Measurements from ENCODE around the gene TTC22. TPM values are rescaled to one million over a fixed set of nuclear protein-coding genes. Genes with fewer than 3 reads are reported as not detected.

Gene TTC22
- total RNA-seq, 6 experiments from 2014 or later: 2.7 to 8.9 (median 4.7) TPM

DNA sequence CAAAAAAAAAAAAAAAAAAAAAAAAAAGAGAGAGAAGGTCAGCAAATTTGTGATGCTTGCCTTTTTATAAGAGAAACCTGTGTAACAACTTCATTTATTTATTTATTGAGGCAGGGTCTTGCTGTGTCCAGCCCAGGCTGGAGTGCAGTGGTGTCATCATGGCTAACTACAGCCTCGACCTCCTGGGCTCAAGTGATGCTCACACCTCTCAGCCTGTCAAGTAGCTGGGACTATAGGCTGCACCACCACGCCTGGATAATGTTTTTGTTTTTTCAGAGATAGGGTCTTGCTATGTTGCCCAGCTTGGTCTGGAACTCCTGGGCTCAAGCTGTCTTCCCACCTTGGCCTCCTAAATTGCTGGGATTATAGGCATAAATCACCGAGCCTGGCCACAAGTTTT, 43.4 kb upstream of the TTC22 start:
- 69% methylated on average over 2 of the region's 3 CpGs for WGBS (ENCODE audit: insufficient coverage, low coverage, low lambda C conversion rate, missing lambda C conversion rate)

GRCh38 chr1:54843449-54843848, 42.3 kb upstream of the TTC22 start:
- H3K4me1 ChIP-seq: peaks cover 0 to 6% (median 0%) of the 10 kb centered on the region in 4 donors
- no peak overlapping the region for H3K27ac ChIP-seq
- DNase-seq (no peak), ATAC-seq (no peak)
- 80% methylated on average over 4 of the region's 5 CpGs for WGBS (ENCODE audit: insufficient coverage, low coverage, low lambda C conversion rate, missing lambda C conversion rate)
- intact Hi-C loops (cut with DNase I): no loop called here
- no peak overlapping the region for H3K4me3 ChIP-seq
- TF ChIP-seq, protein P1, sequence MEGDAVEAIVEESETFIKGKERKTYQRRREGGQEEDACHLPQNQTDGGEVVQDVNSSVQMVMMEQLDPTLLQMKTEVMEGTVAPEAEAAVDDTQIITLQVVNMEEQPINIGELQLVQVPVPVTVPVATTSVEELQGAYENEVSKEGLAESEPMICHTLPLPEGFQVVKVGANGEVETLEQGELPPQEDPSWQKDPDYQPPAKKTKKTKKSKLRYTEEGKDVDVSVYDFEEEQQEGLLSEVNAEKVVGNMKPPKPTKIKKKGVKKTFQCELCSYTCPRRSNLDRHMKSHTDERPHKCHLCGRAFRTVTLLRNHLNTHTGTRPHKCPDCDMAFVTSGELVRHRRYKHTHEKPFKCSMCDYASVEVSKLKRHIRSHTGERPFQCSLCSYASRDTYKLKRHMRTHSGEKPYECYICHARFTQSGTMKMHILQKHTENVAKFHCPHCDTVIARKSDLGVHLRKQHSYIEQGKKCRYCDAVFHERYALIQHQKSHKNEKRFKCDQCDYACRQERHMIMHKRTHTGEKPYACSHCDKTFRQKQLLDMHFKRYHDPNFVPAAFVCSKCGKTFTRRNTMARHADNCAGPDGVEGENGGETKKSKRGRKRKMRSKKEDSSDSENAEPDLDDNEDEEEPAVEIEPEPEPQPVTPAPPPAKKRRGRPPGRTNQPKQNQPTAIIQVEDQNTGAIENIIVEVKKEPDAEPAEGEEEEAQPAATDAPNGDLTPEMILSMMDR (IDR thresholded peaks at IDR 0.05): no peak
- no peak for TF ChIP-seq POLR2A (IDR thresholded peaks at IDR 0.05)
- H3K36me3 ChIP-seq: peaks cover 0 to 4% (median 2%) of the 10 kb centered on the region in 4 donors
- no peaks in the 10 kb centered on the region for H3K9me3 ChIP-seq
- H3K27me3 ChIP-seq: no peaks in the 10 kb centered on the region

More for the DNA sequence above, 43.4 kb upstream of the TTC22 start:
- Histone ChIP-seq H3K4me1 (peaks cover 0 to 9% (median 0%) of the 10 kb centered on the region in 4 donors), H3K27me3 (no peaks in the 10 kb centered on the region), H3K4me3 (no peak overlapping the region), H3K9me3 (no peaks in the 10 kb centered on the region), H3K36me3 (peaks cover 0 to 15% (median 8%) of the 10 kb centered on the region in 4 donors), H3K27ac (no peak overlapping the region)
- TF ChIP-seq, protein P1 (IDR thresholded peaks at IDR 0.05): no peak
- no peak for TF ChIP-seq POLR2A (IDR thresholded peaks at IDR 0.05)
- ATAC-seq (no peak), DNase-seq (no peak)
- intact Hi-C loops (cut with DNase I): no loop called here

DNA sequence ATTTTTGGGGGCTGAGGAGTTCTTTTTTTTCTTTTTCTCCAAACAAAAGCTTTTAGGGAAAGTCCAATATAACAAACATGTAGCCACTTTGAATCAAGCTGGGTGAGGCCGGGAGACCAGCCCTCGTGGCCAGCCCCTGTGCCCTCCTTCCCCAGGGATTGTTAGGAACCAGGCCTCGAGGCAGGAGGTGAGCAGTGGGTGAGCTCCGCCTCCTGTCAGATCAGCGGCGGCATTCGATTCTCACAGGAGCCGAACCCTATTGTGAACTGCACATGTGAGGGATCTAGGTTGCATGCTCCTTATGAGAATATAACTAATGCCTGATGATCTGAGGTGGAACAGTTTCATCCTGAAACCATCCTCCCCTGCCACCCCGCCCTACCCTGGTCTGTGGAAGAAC, 41.8 kb upstream of the TTC22 start:
- whole genome bisulfite sequencing (ENCODE audit: insufficient coverage, low coverage, low lambda C conversion rate, missing lambda C conversion rate): 95% methylated on average over 4 of the region's 9 CpGs

GRCh38 chr1:54842206-54842915, 41.2 kb upstream of the TTC22 start:
- Histone ChIP-seq H3K27ac (no peak overlapping the region), H3K36me3 (no peaks in the 10 kb centered on the region), H3K9me3 (no peaks in the 10 kb centered on the region), H3K4me3 (no peak overlapping the region), H3K27me3 (no peaks in the 10 kb centered on the region), H3K4me1 (peaks cover 0 to 1% (median 0%) of the 10 kb centered on the region in 4 donors)
- DNase-seq (no peak), ATAC-seq (no peak)
- WGBS (ENCODE audit: insufficient coverage, low coverage, low lambda C conversion rate, missing lambda C conversion rate): 85% methylated on average over 2 of the region's 10 CpGs
- TF ChIP-seq POLR2A (IDR thresholded peaks at IDR 0.05): no peak
- TF ChIP-seq, protein P1 (IDR thresholded peaks at IDR 0.05): no peak
- intact Hi-C loops (cut with DNase I): no loop called here

More for the DNA sequence above, 41.8 kb upstream of the TTC22 start:
- intact Hi-C loops (cut with DNase I): no loop called here
- ATAC-seq (no peak), DNase-seq (no peak)
- H3K36me3 ChIP-seq: no peaks in the 10 kb centered on the region
- H3K4me1 ChIP-seq: peaks cover 0 to 6% (median 0%) of the 10 kb centered on the region in 4 donors
- no peaks in the 10 kb centered on the region for H3K9me3 ChIP-seq
- no peaks in the 10 kb centered on the region for H3K27me3 ChIP-seq
- TF ChIP-seq, protein P1 (IDR thresholded peaks at IDR 0.05): no peak
- TF ChIP-seq POLR2A (IDR thresholded peaks at IDR 0.05): no peak
- H3K4me3 ChIP-seq: no peak overlapping the region
- H3K27ac ChIP-seq: no peak overlapping the region

Data from right lobe of liver (tissue), 6 donors.